IPS DF 6.9 (cell line): ENCODE measurements around the gene SPACA7.
"Not testable (repeated sequence)": the region's sequence is repeated elsewhere in the genome, so short reads cannot be mapped to it uniquely, and the experiment has no call there.

Source experiments
- DNase-seq: peaks from one replicate; pipeline ENCODE4 v3.0.0-alpha.2; 2013; ENCODE audit warnings: low read depth, low spot score
- H3K27ac ChIP-seq: one replicate; pipeline ENCODE4 v1.5.1; 2013; ENCODE audit warnings: low read length, control low read depth
- H3K27me3 ChIP-seq: 2 replicates; pipeline ENCODE4 v1.6.1; 2013; ENCODE audit warnings: mild to moderate bottlenecking, low read length; ENCODE audit not compliant: control insufficient read depth, insufficient read depth
- H3K36me3 ChIP-seq: 2 replicates; pipeline ENCODE4 v1.6.1; 2013; ENCODE audit warnings: low read length; ENCODE audit not compliant: control insufficient read depth, insufficient read depth
- H3K4me1 ChIP-seq: 2 replicates; pipeline ENCODE4 v1.6.1; 2013; ENCODE audit warnings: low read length; ENCODE audit not compliant: control insufficient read depth, insufficient read depth
- H3K4me3 ChIP-seq: 2 replicates; pipeline ENCODE4 v1.5.1; 2013; ENCODE audit warnings: mild to moderate bottlenecking, low read length
- H3K9me3 ChIP-seq: 2 replicates; pipeline ENCODE4 v1.6.1; 2013; ENCODE audit warnings: low read length, inconsistent platforms; ENCODE audit not compliant: control insufficient read depth, insufficient read depth
- WGBS: extraction: QIAGEN DNeasy Blood & Tissue Kit; methylation state at CpG from one replicate; pipeline ENCODE4 v1.1.7; 2013; ENCODE audit warnings: mixed read lengths, missing lambda C conversion rate; ENCODE audit not compliant: insufficient read length, insufficient coverage; 5-methylcytosine and 5-hydroxymethylcytosine counted together

SPACA7 gene

GRCh38 chr13:112368883-112369282 is 7.3 kb upstream of the SPACA7 start:
- DNase-seq = no peak
- peaks cover 4% of the 10 kb centered on the region for H3K4me1 ChIP-seq
- H3K4me3 ChIP-seq = no peak overlapping the region
- H3K36me3 ChIP-seq = no peaks in the 10 kb centered on the region
- H3K27me3 ChIP-seq = no peaks in the 10 kb centered on the region
- no peaks in the 10 kb centered on the region for H3K9me3 ChIP-seq
- no CpG with 5 or more reads among the region's 8 CpGs for WGBS
- no peak overlapping the region for H3K27ac ChIP-seq

DNA sequence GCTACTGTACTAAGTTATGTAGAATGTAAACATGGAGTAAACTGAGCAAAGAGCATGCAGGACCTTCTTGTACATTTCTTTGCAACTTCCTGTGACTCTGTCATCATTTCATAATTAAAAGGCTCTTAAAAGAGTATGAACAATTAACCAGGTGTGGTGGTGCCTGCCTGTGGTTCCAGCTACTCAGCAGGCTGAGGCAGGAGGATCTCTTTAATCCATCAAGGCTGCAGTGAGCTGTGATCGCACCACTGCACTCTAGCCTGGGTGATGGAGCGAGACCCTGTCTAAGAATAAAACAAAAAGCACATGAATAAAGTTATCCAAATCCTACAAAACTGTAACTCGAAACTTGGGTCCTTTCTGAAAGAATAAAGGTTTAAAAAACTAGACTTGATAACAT is 5.8 kb upstream of the SPACA7 start:
- DNase-seq = no peak
- no peaks in the 10 kb centered on the region for H3K36me3 ChIP-seq
- no peaks in the 10 kb centered on the region for H3K9me3 ChIP-seq
- no peak overlapping the region for H3K4me3 ChIP-seq
- H3K27ac ChIP-seq = no peak overlapping the region
- WGBS = no CpG with 5 or more reads among the region's 3 CpGs
- H3K27me3 ChIP-seq = no peaks in the 10 kb centered on the region
- H3K4me1 ChIP-seq = no peaks in the 10 kb centered on the region; the same call in 1 of the 2 replicates

DNA sequence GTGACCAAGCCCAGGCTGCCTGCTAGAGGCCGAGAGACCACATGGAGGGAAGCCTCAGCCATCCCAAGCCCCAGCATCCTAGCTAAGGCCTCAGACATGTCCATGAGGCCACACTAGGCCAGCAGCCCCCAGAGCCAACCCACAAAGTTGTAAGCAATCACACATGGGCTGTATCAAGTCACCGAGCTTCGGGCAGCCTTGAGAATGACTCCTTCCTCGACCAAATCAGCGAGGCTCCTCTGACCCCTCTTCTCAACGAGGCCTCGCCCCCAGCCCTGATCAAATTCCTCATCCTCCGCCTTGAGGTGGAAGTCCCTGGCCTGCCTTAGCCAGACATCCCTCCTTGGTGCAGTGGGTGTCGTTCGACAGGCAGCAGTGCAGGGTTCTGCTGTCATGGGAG is 1.9 kb upstream of the SPACA7 start:
- no peak overlapping the region for H3K4me3 ChIP-seq
- no peaks in the 10 kb centered on the region for H3K27me3 ChIP-seq
- H3K27ac ChIP-seq = no peak overlapping the region
- no CpG with 5 or more reads among the region's 10 CpGs for WGBS
- no peak for DNase-seq
- no peaks in the 10 kb centered on the region for H3K9me3 ChIP-seq
- H3K36me3 ChIP-seq = no peaks in the 10 kb centered on the region
- no peaks in the 10 kb centered on the region; the same call in 1 of the 2 replicates for H3K4me1 ChIP-seq

DNA sequence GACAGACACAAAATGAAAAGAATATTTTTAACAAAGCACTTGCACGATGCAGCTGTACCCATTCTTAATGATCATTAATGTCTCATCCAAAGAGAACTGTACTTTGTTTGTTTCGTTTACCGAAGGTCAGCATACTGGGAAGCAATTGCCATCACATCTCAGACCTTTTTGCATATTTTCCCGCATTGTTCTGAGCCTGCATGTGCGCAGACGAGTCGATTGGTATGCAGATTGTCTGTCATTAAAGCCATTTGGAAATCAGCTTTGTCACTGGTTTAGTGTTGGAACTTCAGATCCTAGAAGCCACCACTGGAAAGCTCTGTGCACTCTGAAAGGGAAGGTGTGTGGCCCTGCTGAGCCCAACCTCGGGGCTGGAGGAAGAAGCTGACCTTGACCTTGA is 15.6 kb downstream of the SPACA7 start:
- no peak overlapping the region for H3K27ac ChIP-seq
- no peak for DNase-seq
- no CpG with 5 or more reads among the region's 8 CpGs for WGBS
- H3K9me3 ChIP-seq = no peaks in the 10 kb centered on the region
- H3K27me3 ChIP-seq = no peaks in the 10 kb centered on the region
- no peaks in the 10 kb centered on the region for H3K36me3 ChIP-seq
- no peak overlapping the region for H3K4me3 ChIP-seq
- no peaks in the 10 kb centered on the region for H3K4me1 ChIP-seq

- Histone ChIP-seq H3K36me3 (no peaks in the 10 kb centered on the region), H3K9me3 (no peaks in the 10 kb centered on the region), H3K4me3 (no peak overlapping the region), H3K27ac (no peak overlapping the region), H3K27me3 (no peaks in the 10 kb centered on the region), H3K4me1 (no peaks in the 10 kb centered on the region)
- no CpG with 5 or more reads among the region's 4 CpGs for WGBS
- no peak for DNase-seq
Observed at GRCh38 chr13:112392719-112393118, 16.6 kb downstream of the SPACA7 start.

DNA sequence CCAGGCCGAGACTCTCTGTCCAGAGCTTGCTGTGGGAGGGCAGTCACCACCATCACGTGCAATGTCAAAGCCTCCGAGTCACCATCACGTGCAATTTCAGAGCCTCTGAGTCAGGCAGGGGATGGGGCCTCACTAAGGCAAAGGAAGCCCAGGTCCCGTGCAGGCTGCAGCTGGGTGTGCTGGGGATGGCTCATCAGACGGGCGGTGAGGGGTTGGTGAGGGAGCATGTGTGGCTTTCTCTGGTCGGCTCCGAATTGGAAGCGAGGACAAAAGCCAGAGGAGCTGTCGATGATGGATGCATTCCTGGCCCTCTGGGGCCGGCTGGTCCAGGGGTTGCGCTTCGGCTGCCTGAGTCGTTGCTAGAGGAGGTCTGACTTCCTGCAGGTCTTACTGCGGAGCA is 18.9 kb downstream of the SPACA7 start:
- H3K4me1 ChIP-seq, DNase-seq, H3K9me3 ChIP-seq: not testable (repeated sequence)

DNA sequence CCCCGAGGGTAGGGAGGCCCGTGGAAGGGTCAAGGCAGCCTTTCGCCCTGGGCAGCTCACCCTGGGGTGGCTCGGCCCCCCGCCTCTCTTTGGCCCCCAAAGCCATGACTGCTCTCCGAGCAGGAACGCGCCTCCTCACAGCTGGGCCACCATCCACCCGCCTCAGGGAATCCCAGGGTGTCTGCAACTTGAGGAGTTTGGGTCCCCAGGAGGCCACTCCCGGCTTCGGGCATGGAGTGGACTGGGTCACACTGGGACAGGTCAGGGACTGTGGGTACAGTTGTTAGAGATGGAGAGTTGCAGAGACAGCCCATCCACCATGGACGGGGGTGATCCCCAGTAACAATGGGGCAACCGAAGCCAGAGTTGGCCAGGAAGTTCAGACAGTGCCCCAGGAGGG is 19.8 kb downstream of the SPACA7 start:
- not testable (repeated sequence) for H3K27ac ChIP-seq, H3K27me3 ChIP-seq, H3K36me3 ChIP-seq, H3K4me3 ChIP-seq, H3K4me1 ChIP-seq, DNase-seq, H3K9me3 ChIP-seq
- WGBS = no CpG with 5 or more reads among the region's 13 CpGs

More for the DNA sequence above, 18.9 kb downstream of the SPACA7 start:
- H3K4me3 ChIP-seq, H3K27ac ChIP-seq, H3K36me3 ChIP-seq, H3K27me3 ChIP-seq: not testable (repeated sequence)
- WGBS = no CpG with 5 or more reads among the region's 16 CpGs

- H3K4me1 ChIP-seq = no peaks in the 10 kb centered on the region
- no peaks in the 10 kb centered on the region for H3K27me3 ChIP-seq
- H3K4me3 ChIP-seq = no peak overlapping the region
- DNase-seq = no peak
- H3K27ac ChIP-seq = no peak overlapping the region
- WGBS = no CpG with 5 or more reads among the region's 9 CpGs
- H3K9me3 ChIP-seq = no peaks in the 10 kb centered on the region
- no peaks in the 10 kb centered on the region for H3K36me3 ChIP-seq
Observed at GRCh38 chr13:112397108-112397507, 21.0 kb downstream of the SPACA7 start.

DNA sequence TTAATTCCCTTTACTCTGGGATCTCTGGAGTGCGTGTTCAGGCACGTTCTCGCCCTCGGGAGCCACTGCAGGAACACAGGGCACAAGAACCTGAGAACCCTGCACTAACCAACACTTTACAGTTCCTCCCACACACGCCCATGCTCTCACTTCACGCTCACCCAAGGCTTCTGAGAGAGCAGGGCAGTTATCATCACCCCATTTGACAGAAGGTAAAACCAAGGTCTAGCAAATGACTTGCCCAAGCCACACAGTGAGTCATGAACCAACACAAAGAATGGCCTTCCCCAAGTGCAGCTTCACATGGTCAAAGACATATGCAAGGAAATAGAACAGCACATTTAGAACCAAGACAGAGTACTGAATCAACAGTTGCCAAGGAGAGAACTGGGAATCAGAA is 22.2 kb downstream of the SPACA7 start:
- DNase-seq, H3K4me3 ChIP-seq, H3K4me1 ChIP-seq, H3K27ac ChIP-seq, H3K36me3 ChIP-seq, H3K9me3 ChIP-seq, H3K27me3 ChIP-seq: not testable (repeated sequence)
- WGBS = no CpG with 5 or more reads among the region's 6 CpGs

DNA sequence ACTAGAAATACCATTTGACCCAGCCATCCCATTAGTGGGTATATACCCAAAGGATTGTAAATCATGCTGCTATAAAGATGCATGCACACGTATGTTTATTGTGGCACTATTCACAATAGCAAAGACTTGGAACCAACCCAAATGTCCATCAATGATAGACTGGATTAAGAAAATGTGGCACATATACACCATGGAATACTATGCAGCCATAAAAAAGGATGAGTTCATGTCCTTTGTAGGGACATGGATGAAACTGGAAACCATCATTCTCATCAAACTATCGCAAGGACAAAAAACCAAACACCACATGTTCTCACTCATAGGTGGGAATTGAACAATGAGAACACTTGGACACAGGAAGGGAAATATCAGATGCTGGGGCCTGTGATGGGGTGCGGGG is 33.7 kb downstream of the SPACA7 start:
- H3K4me3 ChIP-seq, DNase-seq, H3K27ac ChIP-seq, H3K4me1 ChIP-seq, H3K27me3 ChIP-seq, H3K9me3 ChIP-seq, H3K36me3 ChIP-seq: not testable (repeated sequence)
- no CpG with 5 or more reads among the region's 3 CpGs for WGBS

- H3K4me3 ChIP-seq = no peak overlapping the region
- H3K36me3 ChIP-seq = 0 out of 2 replicates have a peak, but pooled peaks cover 2% of the 10 kb centered on the region
- no peak overlapping the region for H3K27ac ChIP-seq
- DNase-seq = no peak
- peaks cover 4% of the 10 kb centered on the region for H3K9me3 ChIP-seq
- no peaks in the 10 kb centered on the region for H3K4me1 ChIP-seq
- H3K27me3 ChIP-seq = no peaks in the 10 kb centered on the region
- WGBS = no CpG with 5 or more reads among the region's 1 CpG
Observed at GRCh38 chr13:112416647-112417046, 40.5 kb downstream of the SPACA7 start.
